GM18870 (cell line): ENCODE measurements around the gene TLR1.
"Not testable (repeated sequence)": the region's sequence is repeated elsewhere in the genome, so short reads cannot be mapped to it uniquely, and the experiment has no call there.

ENCODE experiments used
- ATAC-seq: cut with Tn5 transposase; IDR thresholded peaks from one replicate; pipeline ENCODE4 v1.9.1; 2021; ENCODE audit warnings: moderate library complexity; ENCODE audit not compliant: unreplicated experiment

Gene TLR1

GRCh38 chr4:38804654-38805295 is at the start of gene TLR1:
TSS of gene TLR1 (minus strand) at chr4:38804791. CDS start at chr4:38798831, 5,960 bp downstream.
- ATAC-seq = no peak

GRCh38 chr4:38846015-38846414 is 41.4 kb upstream of the TLR1 start:
- no peak for ATAC-seq

GRCh38 chr4:38842994-38843393 is 38.4 kb upstream of the TLR1 start:
- no peak for ATAC-seq

GRCh38 chr4:38837849-38838248 is 33.3 kb upstream of the TLR1 start:
- no peak for ATAC-seq

GRCh38 chr4:38837334-38837733 is 32.7 kb upstream of the TLR1 start:
- ATAC-seq = no peak

- no peak for ATAC-seq
Observed at GRCh38 chr4:38834570-38834969, 30.0 kb upstream of the TLR1 start.

- no peak for ATAC-seq
Observed at GRCh38 chr4:38832624-38833528, 28.3 kb upstream of the TLR1 start.

GRCh38 chr4:38832206-38832605 is 27.6 kb upstream of the TLR1 start:
- no peak for ATAC-seq

GRCh38 chr4:38831653-38832052 is 27.1 kb upstream of the TLR1 start:
- no peak for ATAC-seq

GRCh38 chr4:38829237-38829636 is 24.6 kb upstream of the TLR1 start:
- ATAC-seq = no peak

- no peak for ATAC-seq
Observed at GRCh38 chr4:38823766-38824165, 19.2 kb upstream of the TLR1 start.

- ATAC-seq = no peak
Observed at GRCh38 chr4:38822748-38823303, 18.2 kb upstream of the TLR1 start.

- no peak for ATAC-seq
Observed at GRCh38 chr4:38821739-38822138, 17.1 kb upstream of the TLR1 start.

- ATAC-seq = peak; percentile 43
Observed at GRCh38 chr4:38820329-38821061, 15.9 kb upstream of the TLR1 start.

- ATAC-seq = peak; percentile 31
Observed at GRCh38 chr4:38819569-38819968, 15.0 kb upstream of the TLR1 start.

GRCh38 chr4:38818441-38818976 is 13.9 kb upstream of the TLR1 start:
- peak; percentile 42 for ATAC-seq

- ATAC-seq = no peak
Observed at GRCh38 chr4:38815885-38816782, 11.5 kb upstream of the TLR1 start.

GRCh38 chr4:38814386-38814785 is 9.8 kb upstream of the TLR1 start:
- no peak for ATAC-seq

- no peak for ATAC-seq
Observed at GRCh38 chr4:38811297-38811696, 6.7 kb upstream of the TLR1 start.

GRCh38 chr4:38807462-38807861 is 2.9 kb upstream of the TLR1 start:
- ATAC-seq = not testable (repeated sequence)
